HepG2 (cell line): Measurements from ENCODE around the gene ZNF217. TPM values are rescaled to one million over a fixed set of nuclear protein-coding genes. Genes with fewer than 3 reads are reported as not detected.

Experiments
- AGO2 ChIP-seq: fragments of 200-400 bp; formaldehyde crosslinking; optimal IDR thresholded peaks from 2 replicates; pipeline ENCODE3; 2017; ENCODE audit warnings: mild to moderate bottlenecking, low read depth, low read length, moderate library complexity
- GTF2F1 ChIP-seq: fragments of 150-350 bp; IDR thresholded peaks from 2 replicates; pipeline ENCODE4 v1.6.1; 2014; ENCODE audit warnings: low read length
- HMGXB3 ChIP-seq: sonication (generic); formaldehyde crosslinking; IDR thresholded peaks from 2 replicates; pipeline ENCODE4 v1.4.0; 2020; ENCODE audit warnings: missing genetic modification reagents, borderline replicate concordance
- KDM6A ChIP-seq: IDR thresholded peaks from 2 replicates; pipeline ENCODE4 v1.6.1; 2016; ENCODE audit warnings: low read depth
- MAFK ChIP-seq, 2 experiments: IDR thresholded peaks in 1 of 2; conservative IDR thresholded peaks in 1 of 2; 2 replicates each; pipeline ENCODE4 v1.6.1; 2011; ENCODE audit warnings: improper control_type of control experiment in 2 of 2, low read length in 2 of 2
- NR0B2 ChIP-seq: sonication (generic); formaldehyde crosslinking; IDR thresholded peaks from 2 replicates; pipeline ENCODE4 v1.4.0; 2020; ENCODE audit warnings: mild to moderate bottlenecking, missing genetic modification reagents
- PHF20 ChIP-seq: sonication (generic); formaldehyde crosslinking; IDR thresholded peaks from 2 replicates; pipeline ENCODE4 v1.5.0; 2020; ENCODE audit warnings: mild to moderate bottlenecking, missing genetic modification reagents
- RBM22 ChIP-seq: fragments of 200-400 bp; formaldehyde crosslinking; optimal IDR thresholded peaks from 2 replicates; pipeline ENCODE3; 2017; ENCODE audit warnings: mild to moderate bottlenecking, low read length, moderate library complexity
- SOX5 ChIP-seq: IDR thresholded peaks from 2 replicates; pipeline ENCODE4 v1.6.1; 2016; ENCODE audit warnings: borderline replicate concordance
- ZMYM2 ChIP-seq: sonication (generic); formaldehyde crosslinking; IDR thresholded peaks from 2 replicates; pipeline ENCODE4 v1.8.0; 2022; ENCODE audit warnings: mild to moderate bottlenecking, missing genetic modification reagents
- ZNF230 ChIP-seq: sonication (generic); formaldehyde crosslinking; IDR thresholded peaks from 2 replicates; pipeline ENCODE4 v1.4.0; 2020; ENCODE audit warnings: mild to moderate bottlenecking, missing genetic modification reagents
- ZNF546 ChIP-seq: sonication (generic); formaldehyde crosslinking; conservative IDR thresholded peaks from 2 replicates; pipeline ENCODE4 v1.8.1; 2023; ENCODE audit warnings: mild to moderate bottlenecking, missing genetic modification reagents
- ZNF879 ChIP-seq: sonication (generic); formaldehyde crosslinking; IDR thresholded peaks from 2 replicates; pipeline ENCODE4 v1.8.1; 2023; ENCODE audit warnings: missing genetic modification reagents
- polyA plus RNA-seq, 8 experiments: library from polyadenylated mRNA; depleted of rRNA in 3 of 8; stranded (reverse) in 7 of 8; unstranded in 1 of 8; fragments of >200 nt; fragmentation: Illumina TruSeq in 4 of 8; extraction: Trizol in 4 of 8; gene quantifications; 2 replicates each; pipeline versions ENCODE4 v1.2.1 to v1.2.3, GENCODE V29; 2011 to 2016; ENCODE audit warnings: low read depth in 4 of 8, missing spikeins in 1 of 8, mixed read lengths in 1 of 8; ENCODE audit not compliant: insufficient read depth in 1 of 8
- total RNA-seq, 5 experiments: library from RNA; depleted of rRNA; stranded (reverse); fragments of >200 nt; fragmentation: Illumina TruSeq; extraction: Trizol; gene quantifications; 2 replicates each; pipeline ENCODE4 v1.2.3, GENCODE V29; 2016; ENCODE audit warnings: low read depth in 1 of 5
- TF ChIP-seq, protein P1 (sequence below): sonication (generic); formaldehyde crosslinking; IDR thresholded peaks from 2 replicates; pipeline ENCODE4 v1.9.0; 2021; ENCODE audit warnings: missing genetic modification reagents, borderline replicate concordance
- TF ChIP-seq, protein P2 (sequence below): sonication (generic); formaldehyde crosslinking; IDR thresholded peaks from 2 replicates; pipeline ENCODE4 v1.4.0; 2020; ENCODE audit warnings: mild to moderate bottlenecking, missing genetic modification reagents, borderline replicate concordance
- TF ChIP-seq, protein P3 (sequence below): IDR thresholded peaks from 2 replicates; pipeline ENCODE4 v1.6.1; 2016; ENCODE audit warnings: mild to moderate bottlenecking, missing biosample characterization, missing genetic modification reagents

ZNF217 gene
- total and polyA plus RNA-seq, 2 of the 13 experiments (the other 11 are each of a cell fraction or from before 2014, with no cell fraction given): 22.3 to 29.8 TPM

DNA sequence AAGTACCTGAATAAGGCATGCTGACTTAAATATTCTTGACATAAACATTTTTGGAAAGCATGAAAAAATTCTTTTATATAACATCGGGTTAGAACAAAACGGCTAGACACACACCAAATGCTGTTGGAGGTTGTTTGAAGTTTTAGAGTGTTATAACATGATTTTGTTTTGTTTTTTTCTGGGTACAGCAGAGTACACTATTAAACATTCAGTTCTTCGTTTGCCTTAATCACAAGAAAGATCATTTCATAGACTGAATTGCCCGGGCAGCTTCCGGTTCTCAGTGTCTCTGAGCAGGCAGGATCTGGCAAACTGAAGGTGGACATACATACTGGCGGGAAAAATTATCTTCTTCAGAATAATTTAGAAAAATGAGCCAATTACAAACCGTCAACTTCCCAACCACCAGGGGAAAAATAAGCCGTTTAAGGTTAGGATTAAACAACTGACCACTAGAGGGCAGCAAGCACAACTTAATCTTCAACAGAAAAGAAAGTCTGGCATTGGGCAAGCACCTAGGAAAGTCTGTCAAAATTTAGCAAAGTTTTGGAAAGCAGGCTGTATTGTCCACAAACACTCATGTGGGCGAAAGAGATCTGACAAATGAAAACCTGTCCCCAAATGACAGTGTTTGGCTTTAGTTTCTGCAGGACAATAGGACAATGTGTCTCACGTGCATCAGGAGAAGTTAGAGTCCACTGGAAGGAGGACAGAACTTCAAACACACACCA is 15.0 kb downstream of the ZNF217 start (continued):
- TF ChIP-seq ZNF546 (CRISPR knock-in tag): no peak
- TF ChIP-seq, protein P1, sequence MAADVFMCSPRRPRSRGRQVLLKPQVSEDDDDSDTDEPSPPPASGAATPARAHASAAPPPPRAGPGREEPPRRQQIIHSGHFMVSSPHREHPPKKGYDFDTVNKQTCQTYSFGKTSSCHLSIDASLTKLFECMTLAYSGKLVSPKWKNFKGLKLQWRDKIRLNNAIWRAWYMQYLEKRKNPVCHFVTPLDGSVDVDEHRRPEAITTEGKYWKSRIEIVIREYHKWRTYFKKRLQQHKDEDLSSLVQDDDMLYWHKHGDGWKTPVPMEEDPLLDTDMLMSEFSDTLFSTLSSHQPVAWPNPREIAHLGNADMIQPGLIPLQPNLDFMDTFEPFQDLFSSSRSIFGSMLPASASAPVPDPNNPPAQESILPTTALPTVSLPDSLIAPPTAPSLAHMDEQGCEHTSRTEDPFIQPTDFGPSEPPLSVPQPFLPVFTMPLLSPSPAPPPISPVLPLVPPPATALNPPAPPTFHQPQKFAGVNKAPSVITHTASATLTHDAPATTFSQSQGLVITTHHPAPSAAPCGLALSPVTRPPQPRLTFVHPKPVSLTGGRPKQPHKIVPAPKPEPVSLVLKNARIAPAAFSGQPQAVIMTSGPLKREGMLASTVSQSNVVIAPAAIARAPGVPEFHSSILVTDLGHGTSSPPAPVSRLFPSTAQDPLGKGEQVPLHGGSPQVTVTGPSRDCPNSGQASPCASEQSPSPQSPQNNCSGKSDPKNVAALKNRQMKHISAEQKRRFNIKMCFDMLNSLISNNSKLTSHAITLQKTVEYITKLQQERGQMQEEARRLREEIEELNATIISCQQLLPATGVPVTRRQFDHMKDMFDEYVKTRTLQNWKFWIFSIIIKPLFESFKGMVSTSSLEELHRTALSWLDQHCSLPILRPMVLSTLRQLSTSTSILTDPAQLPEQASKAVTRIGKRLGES (CRISPR knock-in tag): no peak
- no peak for TF ChIP-seq AGO2
- TF ChIP-seq, protein P2, sequence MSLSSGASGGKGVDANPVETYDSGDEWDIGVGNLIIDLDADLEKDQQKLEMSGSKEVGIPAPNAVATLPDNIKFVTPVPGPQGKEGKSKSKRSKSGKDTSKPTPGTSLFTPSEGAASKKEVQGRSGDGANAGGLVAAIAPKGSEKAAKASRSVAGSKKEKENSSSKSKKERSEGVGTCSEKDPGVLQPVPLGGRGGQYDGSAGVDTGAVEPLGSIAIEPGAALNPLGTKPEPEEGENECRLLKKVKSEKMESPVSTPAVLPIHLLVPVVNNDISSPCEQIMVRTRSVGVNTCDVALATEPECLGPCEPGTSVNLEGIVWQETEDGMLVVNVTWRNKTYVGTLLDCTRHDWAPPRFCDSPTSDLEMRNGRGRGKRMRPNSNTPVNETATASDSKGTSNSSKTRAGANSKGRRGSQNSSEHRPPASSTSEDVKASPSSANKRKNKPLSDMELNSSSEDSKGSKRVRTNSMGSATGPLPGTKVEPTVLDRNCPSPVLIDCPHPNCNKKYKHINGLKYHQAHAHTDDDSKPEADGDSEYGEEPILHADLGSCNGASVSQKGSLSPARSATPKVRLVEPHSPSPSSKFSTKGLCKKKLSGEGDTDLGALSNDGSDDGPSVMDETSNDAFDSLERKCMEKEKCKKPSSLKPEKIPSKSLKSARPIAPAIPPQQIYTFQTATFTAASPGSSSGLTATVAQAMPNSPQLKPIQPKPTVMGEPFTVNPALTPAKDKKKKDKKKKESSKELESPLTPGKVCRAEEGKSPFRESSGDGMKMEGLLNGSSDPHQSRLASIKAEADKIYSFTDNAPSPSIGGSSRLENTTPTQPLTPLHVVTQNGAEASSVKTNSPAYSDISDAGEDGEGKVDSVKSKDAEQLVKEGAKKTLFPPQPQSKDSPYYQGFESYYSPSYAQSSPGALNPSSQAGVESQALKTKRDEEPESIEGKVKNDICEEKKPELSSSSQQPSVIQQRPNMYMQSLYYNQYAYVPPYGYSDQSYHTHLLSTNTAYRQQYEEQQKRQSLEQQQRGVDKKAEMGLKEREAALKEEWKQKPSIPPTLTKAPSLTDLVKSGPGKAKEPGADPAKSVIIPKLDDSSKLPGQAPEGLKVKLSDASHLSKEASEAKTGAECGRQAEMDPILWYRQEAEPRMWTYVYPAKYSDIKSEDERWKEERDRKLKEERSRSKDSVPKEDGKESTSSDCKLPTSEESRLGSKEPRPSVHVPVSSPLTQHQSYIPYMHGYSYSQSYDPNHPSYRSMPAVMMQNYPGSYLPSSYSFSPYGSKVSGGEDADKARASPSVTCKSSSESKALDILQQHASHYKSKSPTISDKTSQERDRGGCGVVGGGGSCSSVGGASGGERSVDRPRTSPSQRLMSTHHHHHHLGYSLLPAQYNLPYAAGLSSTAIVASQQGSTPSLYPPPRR (CRISPR knock-in tag): no peak
- no peak for TF ChIP-seq MAFK (conservative IDR thresholded peaks at IDR 0.05 in 1 of 2, IDR thresholded peaks at IDR 0.05 in 1 of 2; ENCODE audit: low read length in 2 of 2)
- no peak for TF ChIP-seq PHF20
- TF ChIP-seq HMGXB3 (CRISPR knock-in tag): no peak
- TF ChIP-seq, protein P3, sequence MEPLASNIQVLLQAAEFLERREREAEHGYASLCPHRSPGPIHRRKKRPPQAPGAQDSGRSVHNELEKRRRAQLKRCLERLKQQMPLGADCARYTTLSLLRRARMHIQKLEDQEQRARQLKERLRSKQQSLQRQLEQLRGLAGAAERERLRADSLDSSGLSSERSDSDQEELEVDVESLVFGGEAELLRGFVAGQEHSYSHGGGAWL (CRISPR knock-in tag): no peak
- no peak for TF ChIP-seq GTF2F1
- peak; percentile 76 for TF ChIP-seq SOX5 (CRISPR knock-in tag)
- no peak for TF ChIP-seq KDM6A (CRISPR knock-in tag)
- no peak for TF ChIP-seq NR0B2
- no peak; the same call in 1 of the 2 replicates for TF ChIP-seq ZNF230
- peak; percentile 96 for TF ChIP-seq RBM22
- no peak for TF ChIP-seq ZMYM2 (CRISPR knock-in tag)
- TF ChIP-seq ZNF879 (CRISPR knock-in tag): no peak
